ENCODE data around the gene BAHCC1.
A peak's percentile ranks its signal among the peaks of the same experiment; 100 is the strongest.

BAHCC1 gene

DNA sequence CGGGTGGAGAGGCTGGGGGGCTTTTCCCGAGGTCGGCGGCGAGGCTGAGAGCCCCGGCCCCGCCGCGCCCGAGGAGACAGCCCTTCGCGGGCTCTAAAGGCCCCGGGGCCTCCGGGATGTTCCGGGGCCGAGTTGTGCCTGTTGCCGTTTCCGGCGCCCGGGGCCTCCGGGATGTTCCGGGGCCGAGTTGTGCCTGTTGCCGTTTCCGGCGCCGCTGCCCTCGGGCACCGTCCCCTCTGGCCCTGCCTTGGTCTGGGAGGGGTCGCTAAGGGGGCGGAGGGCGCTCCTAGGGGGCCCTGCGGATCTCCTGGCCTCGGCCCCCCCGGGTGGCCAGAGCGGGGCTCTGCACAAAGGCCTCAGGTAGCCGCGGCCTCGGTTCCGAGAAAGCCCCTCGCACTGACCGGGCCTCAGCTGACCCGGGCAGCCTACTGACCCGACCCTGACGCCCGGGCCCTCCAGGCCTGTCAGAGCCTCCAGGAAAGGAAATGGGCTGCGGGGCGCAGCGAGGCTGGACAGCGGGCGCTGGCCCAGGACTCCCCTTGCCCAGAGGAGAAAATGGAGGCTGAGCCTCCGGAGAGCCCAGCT is 93.1 kb downstream of the BAHCC1 start:
- no peaks in the 10 kb centered on the region for H3K9me3 ChIP-seq (ENCODE audit: control extremely low read depth in 1 of 5, control insufficient read depth in 4 of 5, insufficient read depth in 2 of 5, low read depth in 1 of 5, low read length in 4 of 5)
- no peaks in the 10 kb centered on the region for H3K27me3 ChIP-seq (replicated peaks in 2 of 5; ENCODE audit: control insufficient read depth in 4 of 5, insufficient read depth in 5 of 5, low read length in 4 of 5)
- POLR2A ChIA-PET = no interaction called here
- H3K36me3 ChIP-seq (ENCODE audit: control insufficient read depth in 4 of 4, insufficient read depth in 4 of 4, low read length in 3 of 4) = no peaks in the 10 kb centered on the region
- WGBS (ENCODE audit: insufficient coverage) = 17% methylated on average over 45 of the region's 52 CpGs
- peak overlapping the region; percentile 33 to 61 for H3K27ac ChIP-seq (ENCODE audit: insufficient read depth in 1 of 2, low read depth in 1 of 2, low read length in 2 of 2, poor library complexity in 1 of 2, severe bottlenecking in 2 of 2)
- no peak for DNase-seq
- CTCF ChIA-PET = interaction anchor here (1.0 kb wide), 1 partner anchor 9 kb away, joined by 3 read pairs; no protein-coding TSS in a partner anchor
- peak overlapping the region in 6 of 7 experiments; percentile 29 to 69 (median 60) for H3K4me3 ChIP-seq (ENCODE audit: control insufficient read depth in 1 of 7, extremely low read depth in 1 of 7, insufficient read depth in 4 of 7, low read depth in 2 of 7, low read length in 6 of 7)
- H3K4me1 ChIP-seq (ENCODE audit: control extremely low read depth in 1 of 4, control insufficient read depth in 4 of 4, insufficient read depth in 4 of 4, low read length in 3 of 4) = peaks cover 4 to 70% (median 57%) of the 10 kb centered on the region in 4 experiments

DNA sequence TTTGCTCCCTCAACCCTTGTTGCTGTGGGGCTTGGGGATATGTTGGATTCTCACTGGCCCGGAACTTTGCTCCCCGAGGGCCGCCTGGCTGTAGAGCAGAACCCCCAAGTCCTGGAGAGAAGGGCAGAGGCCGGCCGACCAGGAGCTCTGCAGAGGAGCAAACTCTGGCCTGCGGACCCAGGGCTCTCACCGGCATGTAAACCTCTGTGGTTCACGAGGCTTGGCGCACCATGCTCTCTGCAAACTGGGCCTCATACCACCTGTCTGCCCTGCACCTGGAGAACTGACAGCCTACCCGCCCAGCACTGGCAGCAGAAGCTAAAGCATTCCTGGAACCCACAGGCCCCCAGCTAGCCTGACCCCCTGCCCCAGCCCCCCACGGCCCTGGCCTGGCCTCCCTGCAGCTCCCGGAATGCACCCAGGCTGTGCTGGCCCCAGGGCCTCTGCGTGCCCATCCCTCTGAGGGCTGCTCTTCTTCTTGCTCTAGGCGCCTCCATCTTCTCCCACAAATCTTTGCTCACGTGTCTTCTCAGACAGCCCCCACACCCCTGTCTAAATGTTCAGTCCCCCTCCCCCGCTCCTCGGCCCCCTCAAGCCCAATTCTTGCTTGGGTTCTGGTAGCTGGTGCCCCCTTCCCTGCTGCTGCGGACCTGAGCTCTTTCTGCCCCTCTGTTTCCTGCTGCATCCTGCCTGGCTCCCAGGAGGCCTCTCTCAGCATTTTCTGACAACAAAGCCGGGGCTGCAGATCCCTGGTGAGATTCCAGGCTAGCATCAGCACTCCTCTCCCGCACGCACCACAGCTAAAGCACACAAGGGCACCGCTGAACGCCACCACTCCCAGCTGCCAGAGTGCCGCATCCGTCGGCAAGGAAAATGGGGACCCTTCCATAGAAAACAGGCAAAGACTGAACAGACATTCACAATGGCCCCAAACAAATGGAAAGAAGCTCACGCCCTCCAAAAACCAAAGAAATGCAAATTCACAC is 94.0 kb downstream of the BAHCC1 start:
- H3K36me3 ChIP-seq (ENCODE audit: control insufficient read depth in 4 of 4, insufficient read depth in 4 of 4, low read length in 3 of 4) = no peaks in the 10 kb centered on the region
- WGBS (ENCODE audit: insufficient coverage) = 94% methylated on average over 23 of the region's 27 CpGs
- H3K9me3 ChIP-seq (ENCODE audit: control extremely low read depth in 1 of 5, control insufficient read depth in 4 of 5, insufficient read depth in 2 of 5, low read depth in 1 of 5, low read length in 4 of 5) = no peaks in the 10 kb centered on the region
- H3K4me3 ChIP-seq (ENCODE audit: control insufficient read depth in 1 of 7, extremely low read depth in 1 of 7, insufficient read depth in 4 of 7, low read depth in 2 of 7, low read length in 6 of 7) = no peak overlapping the region
- no peak overlapping the region for H3K27ac ChIP-seq (ENCODE audit: insufficient read depth in 1 of 2, low read depth in 1 of 2, low read length in 2 of 2, poor library complexity in 1 of 2, severe bottlenecking in 2 of 2)
- no peak for DNase-seq
- H3K4me1 ChIP-seq (ENCODE audit: control extremely low read depth in 1 of 4, control insufficient read depth in 4 of 4, insufficient read depth in 4 of 4, low read length in 3 of 4) = peaks cover 4 to 62% (median 48%) of the 10 kb centered on the region in 4 experiments
- POLR2A ChIA-PET = interaction anchor here (1.0 kb wide), 1 partner anchor 25 kb away, joined by 3 read pairs; no protein-coding TSS in a partner anchor
- H3K27me3 ChIP-seq (replicated peaks in 2 of 5; ENCODE audit: control insufficient read depth in 4 of 5, insufficient read depth in 5 of 5, low read length in 4 of 5) = no peaks in the 10 kb centered on the region
- CTCF ChIA-PET = interaction anchor here (1.0 to 2.5 kb wide), 5 partner anchors 10 to 60 kb away, joined by 3 to 7 read pairs (median 4); no protein-coding TSS in a partner anchor

DNA sequence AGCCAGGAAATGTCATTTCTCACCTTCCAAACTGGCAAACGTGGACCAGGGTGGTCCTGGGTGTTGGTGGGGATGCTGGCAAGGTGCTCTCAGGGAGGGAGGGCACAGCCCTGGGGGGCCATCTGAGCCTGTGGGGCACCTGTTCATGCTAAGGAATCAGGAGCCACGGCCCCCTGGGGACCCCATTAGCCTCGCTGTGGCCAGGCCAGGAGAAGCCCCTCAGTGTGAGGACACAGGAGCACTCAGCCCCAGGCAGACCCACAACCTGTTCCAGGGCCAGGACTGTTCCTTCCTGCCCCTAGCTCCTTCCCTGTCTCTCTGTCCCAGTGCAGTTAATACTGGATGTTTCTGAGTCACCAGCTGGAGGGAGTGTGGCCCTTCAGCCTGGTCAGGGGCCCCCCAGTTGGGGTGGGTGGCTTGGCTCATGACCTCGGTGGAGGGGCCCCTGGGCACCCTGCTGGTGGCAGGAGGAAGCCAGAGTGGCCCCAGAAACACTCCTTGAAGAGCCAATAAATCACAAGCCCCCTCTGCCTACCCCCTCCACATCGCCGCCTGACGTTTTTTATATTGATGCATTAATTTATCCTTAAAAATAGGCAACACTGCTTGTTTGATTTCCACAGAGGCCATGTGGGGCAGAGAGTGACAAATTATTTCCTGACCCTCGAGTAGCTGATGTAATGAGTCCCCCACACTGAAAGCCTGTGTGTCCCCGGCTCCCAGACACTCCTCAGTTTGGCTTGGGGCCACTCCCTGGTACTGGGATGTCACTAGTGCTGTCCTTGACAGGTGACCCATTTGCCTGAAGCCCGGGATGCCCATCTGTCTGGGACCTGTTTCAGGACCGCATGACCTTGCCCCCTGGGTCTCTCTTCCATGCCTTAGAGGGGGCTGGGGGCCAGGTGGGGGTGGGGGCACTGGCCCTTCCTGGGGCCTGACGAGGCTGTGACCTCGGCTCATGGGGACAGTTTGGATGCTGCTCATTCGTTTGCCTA is 95.0 kb downstream of the BAHCC1 start:
- ChIA-PET POLR2A (interaction anchor here (1.0 kb wide), 1 partner anchor 24 kb away, joined by 3 read pairs; no protein-coding TSS in a partner anchor), CTCF (interaction anchor here (1.1 to 2.5 kb wide), 4 partner anchors 11 to 61 kb away, joined by 4 to 7 read pairs (median 5); no protein-coding TSS in a partner anchor)
- H3K9me3 ChIP-seq (ENCODE audit: control extremely low read depth in 1 of 5, control insufficient read depth in 4 of 5, insufficient read depth in 2 of 5, low read depth in 1 of 5, low read length in 4 of 5) = no peaks in the 10 kb centered on the region
- WGBS (ENCODE audit: insufficient coverage) = 60% methylated on average over 9 of the region's 14 CpGs
- H3K4me3 ChIP-seq (ENCODE audit: control insufficient read depth in 1 of 7, extremely low read depth in 1 of 7, insufficient read depth in 4 of 7, low read depth in 2 of 7, low read length in 6 of 7) = no peak overlapping the region
- peaks cover 0 to 2% (median 0%) of the 10 kb centered on the region in 5 experiments for H3K27me3 ChIP-seq (replicated peaks in 2 of 5; ENCODE audit: control insufficient read depth in 4 of 5, insufficient read depth in 5 of 5, low read length in 4 of 5)
- H3K4me1 ChIP-seq (ENCODE audit: control extremely low read depth in 1 of 4, control insufficient read depth in 4 of 4, insufficient read depth in 4 of 4, low read length in 3 of 4) = peaks cover 4 to 53% (median 40%) of the 10 kb centered on the region in 4 experiments
- no peak for DNase-seq
- H3K36me3 ChIP-seq (ENCODE audit: control insufficient read depth in 4 of 4, insufficient read depth in 4 of 4, low read length in 3 of 4) = no peaks in the 10 kb centered on the region
- H3K27ac ChIP-seq (ENCODE audit: insufficient read depth in 1 of 2, low read depth in 1 of 2, low read length in 2 of 2, poor library complexity in 1 of 2, severe bottlenecking in 2 of 2) = no peak overlapping the region

DNA sequence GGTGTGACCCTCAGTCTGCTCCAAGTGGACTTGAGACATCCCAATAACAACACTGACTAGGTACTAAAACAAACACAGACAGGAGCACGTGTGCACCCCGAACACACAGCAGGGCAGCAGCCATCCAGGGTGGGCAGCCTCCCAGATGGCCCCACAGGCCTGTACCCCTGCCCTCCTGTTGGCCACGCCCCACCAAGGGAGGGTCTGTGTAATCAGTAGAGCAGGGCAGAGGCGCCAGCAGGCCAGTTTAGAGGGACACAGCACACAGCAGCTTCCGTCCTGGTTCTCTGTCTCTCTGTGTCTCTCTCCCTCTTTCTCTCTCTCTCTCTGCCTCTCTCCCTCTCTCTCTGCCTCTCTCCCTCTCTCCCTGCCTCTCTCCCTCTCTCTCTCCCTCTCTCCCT is 95.9 kb downstream of the BAHCC1 start:
- POLR2A ChIA-PET = interaction anchor here (1.0 kb wide), 1 partner anchor 27 kb away, joined by 3 read pairs; no protein-coding TSS in a partner anchor
- 84% methylated on average over 4 of the region's 5 CpGs for WGBS (ENCODE audit: insufficient coverage)
- Histone ChIP-seq H3K27ac (ENCODE audit: insufficient read depth in 1 of 2, low read depth in 1 of 2, low read length in 2 of 2, poor library complexity in 1 of 2, severe bottlenecking in 2 of 2) (no peak overlapping the region), H3K36me3 (ENCODE audit: control insufficient read depth in 4 of 4, insufficient read depth in 4 of 4, low read length in 3 of 4) (no peaks in the 10 kb centered on the region), H3K4me3 (ENCODE audit: control insufficient read depth in 1 of 7, extremely low read depth in 1 of 7, insufficient read depth in 4 of 7, low read depth in 2 of 7, low read length in 6 of 7) (no peak overlapping the region), H3K27me3 (replicated peaks in 2 of 5; ENCODE audit: control insufficient read depth in 4 of 5, insufficient read depth in 5 of 5, low read length in 4 of 5) (peaks cover 0 to 2% (median 0%) of the 10 kb centered on the region in 5 experiments), H3K4me1 (ENCODE audit: control extremely low read depth in 1 of 4, control insufficient read depth in 4 of 4, insufficient read depth in 4 of 4, low read length in 3 of 4) (peaks cover 0 to 46% (median 34%) of the 10 kb centered on the region in 4 experiments), H3K9me3 (ENCODE audit: control extremely low read depth in 1 of 5, control insufficient read depth in 4 of 5, insufficient read depth in 2 of 5, low read depth in 1 of 5, low read length in 4 of 5) (no peaks in the 10 kb centered on the region)
- no peak for DNase-seq
- CTCF ChIA-PET = interaction anchor here (1.8 to 2.5 kb wide), 2 partner anchors 11 to 18 kb away, joined by 5 to 7 read pairs; no protein-coding TSS in a partner anchor

DNA sequence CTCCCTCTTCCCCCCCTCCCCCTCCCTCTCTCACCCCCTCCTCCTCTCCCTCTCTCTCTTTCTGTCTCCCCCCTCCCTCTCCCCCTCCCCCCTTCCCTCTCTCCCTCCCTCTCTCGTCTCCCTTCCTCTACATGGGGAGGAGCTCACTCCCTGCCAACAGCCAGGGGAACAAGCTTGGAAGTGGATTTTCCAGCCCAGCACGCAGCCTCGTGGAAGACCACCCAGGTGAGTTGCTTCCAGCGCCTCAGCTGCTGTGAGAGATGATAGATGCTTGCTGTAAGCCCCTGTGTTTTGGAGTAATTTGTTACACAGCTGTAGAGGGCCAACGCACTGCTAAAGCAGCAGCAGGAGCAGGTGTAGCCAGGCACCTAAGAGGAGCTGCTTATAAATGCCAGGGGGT is 96.5 kb downstream of the BAHCC1 start:
- Histone ChIP-seq H3K4me3 (ENCODE audit: control insufficient read depth in 1 of 7, extremely low read depth in 1 of 7, insufficient read depth in 4 of 7, low read depth in 2 of 7, low read length in 6 of 7) (no peak overlapping the region), H3K4me1 (ENCODE audit: control extremely low read depth in 1 of 4, control insufficient read depth in 4 of 4, insufficient read depth in 4 of 4, low read length in 3 of 4) (peaks cover 0 to 40% (median 29%) of the 10 kb centered on the region in 4 experiments), H3K36me3 (ENCODE audit: control insufficient read depth in 4 of 4, insufficient read depth in 4 of 4, low read length in 3 of 4) (no peaks in the 10 kb centered on the region), H3K27me3 (replicated peaks in 2 of 5; ENCODE audit: control insufficient read depth in 4 of 5, insufficient read depth in 5 of 5, low read length in 4 of 5) (peaks cover 0 to 2% (median 0%) of the 10 kb centered on the region in 5 experiments), H3K9me3 (ENCODE audit: control extremely low read depth in 1 of 5, control insufficient read depth in 4 of 5, insufficient read depth in 2 of 5, low read depth in 1 of 5, low read length in 4 of 5) (no peaks in the 10 kb centered on the region), H3K27ac (ENCODE audit: insufficient read depth in 1 of 2, low read depth in 1 of 2, low read length in 2 of 2, poor library complexity in 1 of 2, severe bottlenecking in 2 of 2) (no peak overlapping the region)
- CTCF ChIA-PET = interaction anchor here (0.7 to 1.8 kb wide), 2 partner anchors 9 to 18 kb away, joined by 3 to 5 read pairs; no protein-coding TSS in a partner anchor
- no peak for DNase-seq
- POLR2A ChIA-PET = interaction anchor here (1.0 kb wide), 1 partner anchor 26 kb away, joined by 3 read pairs; no protein-coding TSS in a partner anchor
- WGBS (ENCODE audit: insufficient coverage) = 65% methylated on average over 4 of the region's 5 CpGs

DNA sequence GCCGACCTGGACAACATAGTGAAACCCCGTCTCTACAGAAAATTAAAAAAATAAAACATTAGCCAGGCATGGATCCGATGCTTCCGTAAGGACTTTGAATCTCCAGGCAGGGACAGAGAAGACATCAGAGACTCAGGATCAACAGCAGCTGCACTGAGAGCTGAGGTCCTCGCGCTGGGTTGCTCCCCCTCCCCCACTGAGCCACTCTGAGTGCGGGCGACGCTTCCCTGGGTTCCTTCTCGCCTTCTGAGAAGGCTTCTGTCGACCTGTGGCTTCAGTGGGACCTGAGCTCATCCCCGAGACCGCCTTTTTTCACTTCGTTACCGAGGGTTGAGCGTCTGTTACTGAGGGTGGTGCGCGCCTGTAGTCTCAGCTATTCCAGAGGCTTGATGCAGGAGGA is 96.9 kb downstream of the BAHCC1 start:
- 91% methylated on average over 14 of the region's 18 CpGs for WGBS (ENCODE audit: insufficient coverage)
- no peak for DNase-seq
- peaks cover 0 to 2% (median 0%) of the 10 kb centered on the region in 5 experiments for H3K27me3 ChIP-seq (replicated peaks in 2 of 5; ENCODE audit: control insufficient read depth in 4 of 5, insufficient read depth in 5 of 5, low read length in 4 of 5)
- ChIA-PET POLR2A (interaction anchor here (1.0 kb wide), 1 partner anchor 26 kb away, joined by 3 read pairs; no protein-coding TSS in a partner anchor), CTCF (interaction anchor here (0.7 to 1.8 kb wide), 2 partner anchors 9 to 17 kb away, joined by 3 to 5 read pairs; no protein-coding TSS in a partner anchor)
- H3K36me3 ChIP-seq (ENCODE audit: control insufficient read depth in 4 of 4, insufficient read depth in 4 of 4, low read length in 3 of 4) = no peaks in the 10 kb centered on the region
- no peak overlapping the region for H3K4me3 ChIP-seq (ENCODE audit: control insufficient read depth in 1 of 7, extremely low read depth in 1 of 7, insufficient read depth in 4 of 7, low read depth in 2 of 7, low read length in 6 of 7)
- H3K9me3 ChIP-seq (ENCODE audit: control extremely low read depth in 1 of 5, control insufficient read depth in 4 of 5, insufficient read depth in 2 of 5, low read depth in 1 of 5, low read length in 4 of 5) = no peaks in the 10 kb centered on the region
- no peak overlapping the region for H3K27ac ChIP-seq (ENCODE audit: insufficient read depth in 1 of 2, low read depth in 1 of 2, low read length in 2 of 2, poor library complexity in 1 of 2, severe bottlenecking in 2 of 2)
- H3K4me1 ChIP-seq (ENCODE audit: control extremely low read depth in 1 of 4, control insufficient read depth in 4 of 4, insufficient read depth in 4 of 4, low read length in 3 of 4) = peaks cover 0 to 35% (median 27%) of the 10 kb centered on the region in 4 experiments

Measured in common myeloid progenitor, CD34-positive (primary cell).